Stimulated activated effector memory CD8-positive, alpha-beta T cell treated with anti-CD3 and anti-CD28 coated beads, Interleukin-12 subunit alpha, Interleukin-12 subunit beta, amount 100 ng/mL, for 72 hours (primary cell): ENCODE data around the gene PPM1F.

Experiments used
- ATAC-seq: fragments of 150-1000 bp; cut with Tn5 transposase; 2 replicates; pipeline ENCODE4 v1.10.0; 2021
- DNase-seq, 2 donors: peaks; one replicate each; pipeline ENCODE4 v3.0.0; 2021 to 2022; ENCODE audit warnings: low spot score in 2 of 2
- H3K27ac Mint-ChIP-seq: one replicate; pipeline ENCODE4 v1.8.0; 2022; ENCODE audit warnings: mild to moderate bottlenecking, mixed read lengths
- H3K36me3 Mint-ChIP-seq: one replicate; pipeline ENCODE4 v1.8.0; 2022; ENCODE audit warnings: mild to moderate bottlenecking, mixed read lengths
- H3K4me1 Mint-ChIP-seq: one replicate; pipeline ENCODE4 v1.8.0; 2022; ENCODE audit warnings: mixed read lengths
- H3K4me3 Mint-ChIP-seq: one replicate; pipeline ENCODE4 v1.8.0; 2022; ENCODE audit warnings: mild to moderate bottlenecking, mixed read lengths
- H3K9me3 Mint-ChIP-seq: one replicate; pipeline ENCODE4 v1.8.0; 2022; ENCODE audit warnings: mixed read lengths

Gene PPM1F

DNA sequence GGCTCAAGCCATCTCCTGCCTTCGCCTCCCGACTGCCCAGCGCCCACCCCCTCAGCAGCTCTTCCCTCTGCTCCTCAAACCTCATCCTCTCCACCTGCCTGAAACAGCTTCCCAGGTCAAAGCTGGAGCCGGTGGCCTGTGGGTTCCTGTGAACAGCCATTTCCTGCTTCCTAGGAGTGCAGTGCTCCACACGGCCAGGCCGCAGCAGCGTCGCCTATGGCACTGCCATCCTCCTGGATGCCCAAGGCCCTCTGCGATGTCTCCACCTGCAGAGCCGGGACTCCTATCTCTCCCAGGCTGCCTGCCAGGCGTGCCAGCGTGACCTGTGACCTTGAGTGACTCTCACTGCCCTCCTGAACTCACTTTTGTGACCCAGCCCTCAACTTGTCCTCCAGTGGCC, 24.6 kb downstream of the PPM1F start:
- Mint-ChIP-seq H3K4me3 (no peak overlapping the region), H3K9me3 (no peaks in the 10 kb centered on the region), H3K4me1 (no peaks in the 10 kb centered on the region), H3K27ac (peak overlapping the region; percentile 72), H3K36me3 (peaks cover 9% of the 10 kb centered on the region)
- ATAC-seq (no peak), DNase-seq (no peak)

DNA sequence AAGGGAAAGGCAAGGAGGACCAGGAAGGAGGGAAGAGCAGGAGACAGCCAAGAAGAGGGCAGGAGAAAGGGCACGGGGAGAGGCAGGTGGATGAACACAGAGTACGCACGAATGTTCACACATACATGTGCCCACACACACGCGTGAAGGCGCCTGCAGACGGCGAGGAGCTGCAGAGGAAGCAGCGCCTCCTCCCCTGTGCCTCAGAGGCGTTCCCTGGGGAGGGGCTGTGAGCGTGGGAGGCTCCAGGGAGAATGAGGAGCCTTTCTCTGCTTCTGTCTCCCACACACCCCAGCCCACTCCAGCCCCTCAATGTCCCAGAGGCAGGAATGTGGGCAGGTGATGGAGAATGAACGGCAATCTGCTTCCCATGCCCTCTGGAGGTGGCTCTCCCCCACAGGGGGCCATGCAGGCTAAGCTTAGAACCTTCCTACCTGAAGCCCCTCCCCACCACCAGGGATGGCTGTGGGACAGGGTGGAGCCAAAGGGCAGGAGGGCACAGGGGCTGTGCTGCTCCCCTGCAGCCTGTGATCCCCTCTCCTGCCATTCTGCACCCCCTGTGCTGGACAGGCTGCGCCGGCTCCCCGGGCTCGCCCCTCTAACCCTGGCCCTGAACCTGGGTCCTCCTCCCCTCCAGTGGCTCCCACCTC, 25.3 kb downstream of the PPM1F start:
- ATAC-seq (no peak), DNase-seq (no peak)
- no peak overlapping the region for H3K4me3 Mint-ChIP-seq
- no peaks in the 10 kb centered on the region for H3K4me1 Mint-ChIP-seq
- peaks cover 3% of the 10 kb centered on the region for H3K36me3 Mint-ChIP-seq
- H3K9me3 Mint-ChIP-seq = no peaks in the 10 kb centered on the region
- H3K27ac Mint-ChIP-seq = peak overlapping the region; percentile 72

DNA sequence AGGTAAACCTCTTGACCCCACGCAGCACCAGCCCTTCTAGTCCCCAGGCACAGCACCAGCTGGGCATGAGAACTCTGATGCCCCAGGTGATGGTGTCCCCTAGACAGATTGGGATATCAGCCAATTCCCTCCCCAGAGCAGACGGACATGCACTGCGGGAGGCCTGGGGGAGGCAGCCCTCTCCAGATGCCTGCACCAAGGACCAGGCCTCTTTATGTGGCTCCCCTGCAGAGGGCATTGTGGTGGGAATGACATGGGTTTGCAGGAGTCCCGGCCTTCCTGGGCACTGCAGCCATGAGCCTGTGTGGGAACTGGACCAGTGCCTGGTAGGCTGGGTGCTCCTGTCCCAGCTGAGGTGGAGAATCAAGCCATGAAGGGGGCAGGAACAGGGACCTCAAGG, 25.9 kb downstream of the PPM1F start:
- Mint-ChIP-seq H3K4me1 (no peaks in the 10 kb centered on the region), H3K36me3 (no peaks in the 10 kb centered on the region), H3K27ac (no peak overlapping the region), H3K4me3 (no peak overlapping the region), H3K9me3 (no peaks in the 10 kb centered on the region)
- DNase-seq (no peak), ATAC-seq (no peak)

DNA sequence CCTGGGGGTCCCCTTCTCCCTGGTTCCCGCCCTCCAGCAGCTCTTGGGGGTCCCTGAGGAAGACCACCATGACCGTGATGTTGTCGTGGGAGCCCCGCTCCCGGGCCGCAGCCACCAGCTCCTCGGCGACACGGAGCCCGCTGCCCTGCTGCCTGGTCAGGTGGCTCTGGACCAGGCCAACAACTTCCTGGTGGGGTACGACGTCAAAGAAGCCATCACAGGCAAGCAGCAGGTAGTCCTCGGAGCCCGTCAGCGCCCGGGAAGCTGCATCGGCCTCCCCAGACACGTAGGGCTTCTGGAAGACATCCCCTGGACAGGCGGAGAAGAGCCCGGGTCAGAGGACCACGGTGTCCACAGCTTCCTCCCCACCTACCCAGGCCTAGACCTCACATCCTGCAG, 29.5 kb downstream of the PPM1F start:
- Mint-ChIP-seq H3K4me3 (no peak overlapping the region), H3K9me3 (no peaks in the 10 kb centered on the region), H3K36me3 (no peaks in the 10 kb centered on the region), H3K27ac (no peak overlapping the region), H3K4me1 (no peaks in the 10 kb centered on the region)
- ATAC-seq (no peak), DNase-seq (no peak)

DNA sequence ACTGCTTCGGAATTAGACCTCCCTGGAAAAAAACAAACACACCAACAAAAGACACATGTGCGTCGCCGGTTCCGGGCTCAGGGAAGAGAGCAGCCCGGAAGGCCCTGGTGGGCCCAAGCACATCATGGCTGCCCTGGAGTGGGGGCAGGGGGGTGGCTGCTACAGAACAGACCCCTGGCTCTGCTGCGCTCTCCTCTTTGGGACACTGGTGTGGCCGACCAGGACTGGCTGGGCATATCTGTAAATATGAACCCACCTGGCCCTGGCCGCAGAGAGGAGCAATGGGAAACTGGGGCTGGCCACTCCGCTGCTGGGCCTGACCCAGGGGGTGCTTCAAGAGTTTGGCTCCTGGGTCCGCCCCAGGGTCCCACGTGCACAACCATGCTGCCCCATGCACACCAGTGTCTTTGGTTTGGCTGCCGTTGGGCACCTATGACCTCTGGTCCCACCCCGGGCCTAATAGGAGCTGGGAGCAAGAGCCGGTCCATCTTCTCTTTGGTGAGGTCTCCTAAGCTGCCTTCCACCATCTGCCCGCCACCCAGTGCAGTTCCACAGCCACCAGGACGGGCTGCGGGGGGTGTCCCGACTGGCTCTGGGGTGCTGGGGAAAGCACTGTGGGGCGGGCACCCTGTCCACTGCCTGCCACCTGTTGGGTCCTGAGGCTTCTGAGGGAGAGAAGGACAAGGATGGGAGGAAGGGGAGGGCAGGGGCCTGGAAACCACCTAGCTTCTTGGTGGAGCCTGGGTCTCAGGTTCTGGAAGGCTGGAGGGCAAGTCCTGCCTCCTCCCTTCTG, 30.1 kb downstream of the PPM1F start:
- H3K36me3 Mint-ChIP-seq = no peaks in the 10 kb centered on the region
- ATAC-seq = no peak
- H3K9me3 Mint-ChIP-seq = no peaks in the 10 kb centered on the region
- H3K4me3 Mint-ChIP-seq = no peak overlapping the region
- H3K27ac Mint-ChIP-seq = no peak overlapping the region
- no peak for DNase-seq
- no peaks in the 10 kb centered on the region for H3K4me1 Mint-ChIP-seq

DNA sequence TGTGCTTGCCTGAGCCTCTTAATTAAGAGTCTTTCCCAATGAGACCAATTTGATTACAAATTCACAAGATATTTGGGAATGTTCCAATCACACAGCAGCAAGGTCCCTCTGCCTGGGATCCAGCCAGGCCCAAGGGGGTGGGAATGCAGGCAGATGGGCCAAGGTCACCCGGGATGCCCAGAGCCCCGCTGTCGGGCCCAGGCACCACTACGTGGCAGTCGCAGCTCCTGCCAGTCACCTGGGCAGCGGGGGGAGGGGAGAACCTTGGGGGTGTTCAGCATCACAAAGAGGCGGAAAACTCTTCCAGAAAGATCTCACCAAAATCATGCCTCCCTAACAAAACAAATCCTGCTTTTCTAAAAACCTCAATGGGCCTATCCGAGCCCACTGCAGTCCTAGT, 30.9 kb downstream of the PPM1F start:
- Mint-ChIP-seq H3K36me3 (no peaks in the 10 kb centered on the region), H3K27ac (no peak overlapping the region), H3K4me1 (no peaks in the 10 kb centered on the region), H3K4me3 (no peak overlapping the region), H3K9me3 (no peaks in the 10 kb centered on the region)
- ATAC-seq = no peak
- DNase-seq = no peak

DNA sequence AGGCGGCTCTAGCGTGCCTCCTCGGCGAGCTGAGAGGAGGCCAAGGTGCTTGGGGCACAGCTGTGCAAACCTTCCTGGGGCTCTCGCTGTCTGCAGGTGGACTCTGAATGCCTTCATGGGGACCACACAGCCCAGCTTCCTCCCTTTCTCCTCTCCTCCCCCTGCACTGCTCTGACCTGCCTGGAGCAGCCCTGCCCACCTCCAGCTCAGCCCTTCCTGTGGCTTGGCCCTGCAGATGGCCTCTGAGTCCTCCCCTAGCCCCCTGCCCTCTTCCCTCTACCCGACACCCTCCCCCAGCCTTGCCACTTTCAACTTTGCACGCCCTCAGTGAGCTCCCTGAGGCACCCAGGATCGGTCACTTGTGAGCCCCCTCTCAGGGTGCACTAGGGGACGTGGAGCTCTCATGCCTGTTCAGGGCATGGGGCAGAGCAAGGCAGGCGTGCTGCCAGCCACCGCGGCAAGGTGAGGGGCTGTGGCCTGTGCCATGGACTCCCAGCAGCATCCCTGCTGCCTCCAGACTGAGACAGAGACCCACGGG, 31.4 kb downstream of the PPM1F start:
- Mint-ChIP-seq H3K4me3 (no peak overlapping the region), H3K9me3 (no peaks in the 10 kb centered on the region), H3K4me1 (no peaks in the 10 kb centered on the region), H3K27ac (no peak overlapping the region), H3K36me3 (no peaks in the 10 kb centered on the region)
- no peak for ATAC-seq
- DNase-seq = no peak

DNA sequence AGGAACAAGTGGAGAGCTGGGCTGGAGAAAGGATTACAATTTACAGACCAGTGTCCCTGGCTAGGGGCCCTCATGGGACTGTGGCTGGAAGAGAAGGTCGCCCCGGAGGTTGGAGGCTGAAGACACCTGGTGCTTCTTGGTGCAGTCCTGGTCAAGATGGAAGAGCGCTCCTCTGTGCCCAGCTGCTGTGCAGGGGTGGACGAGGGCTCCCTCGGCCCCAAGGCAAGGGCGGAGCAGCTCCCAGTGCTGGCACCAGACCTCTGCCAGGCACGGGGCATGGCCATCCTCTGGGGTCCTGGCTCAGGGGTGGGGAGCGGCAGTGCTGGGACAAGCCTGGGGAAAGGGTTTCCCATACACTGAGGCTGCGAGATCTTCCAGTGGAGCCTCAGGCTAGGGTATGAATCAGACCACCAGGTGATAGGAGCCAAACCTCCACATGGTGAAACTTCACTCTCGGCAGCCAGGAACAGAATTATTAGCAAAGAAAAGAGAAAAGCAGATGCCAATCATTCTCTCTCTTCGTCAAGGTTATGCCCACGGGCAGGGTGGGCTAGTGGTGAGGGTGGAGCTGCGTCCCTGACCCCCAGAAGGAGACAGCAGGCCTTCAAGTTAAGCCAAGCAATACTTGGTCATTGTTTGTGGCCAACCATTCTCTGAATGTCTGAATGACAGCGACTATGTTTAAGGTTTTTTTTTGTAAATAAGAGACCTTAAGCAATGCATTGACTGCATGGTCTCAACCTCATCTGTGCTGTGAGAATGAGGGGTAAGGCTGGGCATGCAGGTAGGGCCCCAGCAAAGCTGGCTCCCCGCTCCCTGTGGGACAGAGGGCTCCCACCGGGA, 32.1 kb downstream of the PPM1F start:
- Mint-ChIP-seq H3K4me3 (no peak overlapping the region), H3K36me3 (no peaks in the 10 kb centered on the region), H3K27ac (no peak overlapping the region), H3K9me3 (no peaks in the 10 kb centered on the region), H3K4me1 (no peaks in the 10 kb centered on the region)
- DNase-seq (no peak), ATAC-seq (no peak)

DNA sequence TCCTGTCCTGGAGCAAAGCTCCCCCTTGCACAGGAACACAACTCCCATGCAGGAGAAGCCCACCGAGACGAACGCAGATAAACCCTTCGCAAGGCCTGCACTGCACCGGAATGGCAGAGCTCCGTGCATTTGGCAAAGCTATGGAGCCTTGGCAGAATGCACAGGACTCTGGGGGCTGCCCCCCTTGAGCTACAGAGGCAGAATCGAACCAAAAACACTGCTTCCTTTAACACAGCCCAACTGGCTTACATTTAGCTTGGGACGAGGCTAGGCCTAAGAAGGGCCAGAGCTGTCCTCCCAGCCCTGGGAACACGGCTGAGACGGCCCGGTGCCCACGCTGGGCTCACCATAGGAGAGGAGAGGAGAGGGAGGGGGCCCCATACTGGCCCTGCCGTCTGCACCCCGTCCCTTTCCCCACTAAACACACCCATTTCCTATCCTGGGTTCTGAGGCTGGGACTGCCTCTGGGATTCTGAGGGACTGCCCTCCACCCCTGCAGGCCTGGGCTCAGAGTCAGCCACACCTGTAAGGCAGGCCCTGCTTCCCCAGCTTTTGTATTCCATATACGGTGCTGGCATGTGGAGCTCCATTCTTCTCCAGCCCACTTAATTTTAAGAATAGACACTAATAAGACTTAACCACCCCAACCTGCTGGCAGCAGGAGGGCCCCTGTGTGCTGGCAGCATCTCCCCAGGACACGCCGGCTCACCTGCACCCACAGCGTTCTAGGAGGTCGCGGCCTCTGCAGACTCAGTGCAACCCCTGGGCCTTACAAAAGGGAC, 32.9 kb downstream of the PPM1F start:
- H3K36me3 Mint-ChIP-seq = no peaks in the 10 kb centered on the region
- H3K4me3 Mint-ChIP-seq = no peak overlapping the region
- DNase-seq (no peak), ATAC-seq (peak; percentile 33)
- H3K27ac Mint-ChIP-seq = no peak overlapping the region
- H3K9me3 Mint-ChIP-seq = no peaks in the 10 kb centered on the region
- no peaks in the 10 kb centered on the region for H3K4me1 Mint-ChIP-seq

DNA sequence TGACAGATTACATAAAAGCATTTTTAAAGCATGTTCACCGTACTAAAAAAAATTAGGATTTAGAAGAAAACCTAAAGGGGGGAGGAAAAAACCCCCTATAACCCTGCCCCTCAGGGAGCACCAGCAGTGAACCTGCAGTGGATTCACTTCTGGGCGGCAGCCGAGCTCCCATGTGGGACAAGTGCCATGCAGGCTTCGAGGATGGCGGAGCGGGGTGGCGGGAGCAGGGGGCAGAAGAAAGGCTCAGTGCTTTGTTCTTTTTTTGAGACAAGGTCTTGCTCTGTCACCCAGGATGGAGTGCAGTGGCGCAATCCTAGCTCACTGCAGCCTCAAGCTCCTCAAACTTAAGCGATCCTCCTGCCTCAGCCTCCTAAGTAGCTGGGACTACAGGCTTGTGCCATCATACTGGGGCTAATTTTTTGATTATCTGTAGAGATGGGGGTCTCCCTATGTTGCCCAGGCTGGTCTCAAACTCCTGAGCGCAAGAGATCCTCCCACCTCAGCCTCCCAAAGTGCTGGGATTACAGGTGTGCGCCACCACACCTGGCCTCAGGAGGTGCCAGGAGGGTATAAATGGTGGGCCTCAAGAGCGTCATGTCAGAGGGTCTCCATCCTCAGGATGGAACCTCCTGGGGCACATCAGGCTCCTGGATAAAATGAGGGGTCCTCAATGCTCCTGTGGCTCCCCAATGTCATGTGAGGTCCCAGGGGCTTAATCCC, 34.0 kb downstream of the PPM1F start:
- DNase-seq (no peak), ATAC-seq (no peak)
- Mint-ChIP-seq H3K27ac (no peak overlapping the region), H3K36me3 (no peaks in the 10 kb centered on the region), H3K4me3 (no peak overlapping the region), H3K4me1 (no peaks in the 10 kb centered on the region), H3K9me3 (no peaks in the 10 kb centered on the region)

DNA sequence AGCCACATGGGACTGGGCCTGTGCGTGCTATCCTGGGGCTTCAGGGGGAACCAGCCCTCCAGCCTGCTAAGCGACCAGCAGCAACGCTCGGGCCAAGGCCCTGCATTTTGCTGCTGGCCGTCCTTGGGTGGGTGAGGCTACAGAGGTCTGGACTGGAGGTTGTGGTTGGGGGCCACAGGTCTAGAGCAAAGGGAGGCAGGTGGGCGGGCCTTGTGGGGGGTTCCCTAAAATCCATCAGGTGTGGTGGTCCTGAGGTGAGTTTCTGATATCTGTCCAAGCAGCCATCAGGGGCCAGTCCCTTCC, 34.7 kb downstream of the PPM1F start:
- H3K4me1 Mint-ChIP-seq = no peaks in the 10 kb centered on the region
- no peaks in the 10 kb centered on the region for H3K36me3 Mint-ChIP-seq
- ATAC-seq (no peak), DNase-seq (no peak)
- H3K27ac Mint-ChIP-seq = no peak overlapping the region
- H3K4me3 Mint-ChIP-seq = no peak overlapping the region
- H3K9me3 Mint-ChIP-seq = no peaks in the 10 kb centered on the region

DNA sequence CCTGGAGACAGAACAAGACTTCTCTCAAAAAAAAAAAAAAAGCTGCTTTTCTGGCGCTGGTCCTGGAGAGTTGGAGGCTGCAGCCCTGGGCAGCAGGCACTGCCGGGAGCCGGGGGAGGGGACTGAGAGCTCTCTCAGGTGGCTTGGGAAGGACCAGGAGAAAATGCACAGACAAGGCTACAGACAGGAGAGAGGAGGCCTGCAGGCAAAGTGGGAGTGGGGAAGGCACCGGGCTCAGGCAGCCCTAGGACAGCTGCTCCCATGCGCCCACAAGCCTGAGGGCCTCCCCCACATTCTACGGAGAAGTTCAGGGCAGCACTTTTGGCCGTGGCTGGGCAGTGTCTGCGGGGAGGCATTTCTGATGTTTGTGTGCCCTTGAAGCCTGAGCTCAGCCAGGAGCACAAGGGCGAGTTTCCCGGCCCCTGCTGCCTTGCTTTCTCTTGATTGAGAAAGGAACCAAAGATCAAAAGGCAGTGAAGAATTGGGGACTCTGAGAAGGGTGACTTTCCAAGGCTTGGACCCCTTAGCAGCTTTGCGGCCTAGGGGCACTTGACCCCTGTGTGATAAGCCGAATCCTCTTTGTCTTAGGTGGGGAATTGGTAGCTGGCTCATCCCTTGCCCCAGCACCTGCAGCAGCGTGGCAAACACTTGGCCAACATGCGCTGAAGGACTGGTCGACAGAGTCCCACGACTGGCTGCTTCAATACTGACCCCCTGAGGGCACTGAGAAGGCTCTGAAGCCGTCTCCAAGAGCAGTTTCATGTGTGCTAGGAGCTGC, 35.3 kb downstream of the PPM1F start:
- DNase-seq (no peak), ATAC-seq (no peak)
- Mint-ChIP-seq H3K4me1 (no peaks in the 10 kb centered on the region), H3K36me3 (no peaks in the 10 kb centered on the region), H3K4me3 (no peak overlapping the region), H3K9me3 (no peaks in the 10 kb centered on the region), H3K27ac (no peak overlapping the region)

DNA sequence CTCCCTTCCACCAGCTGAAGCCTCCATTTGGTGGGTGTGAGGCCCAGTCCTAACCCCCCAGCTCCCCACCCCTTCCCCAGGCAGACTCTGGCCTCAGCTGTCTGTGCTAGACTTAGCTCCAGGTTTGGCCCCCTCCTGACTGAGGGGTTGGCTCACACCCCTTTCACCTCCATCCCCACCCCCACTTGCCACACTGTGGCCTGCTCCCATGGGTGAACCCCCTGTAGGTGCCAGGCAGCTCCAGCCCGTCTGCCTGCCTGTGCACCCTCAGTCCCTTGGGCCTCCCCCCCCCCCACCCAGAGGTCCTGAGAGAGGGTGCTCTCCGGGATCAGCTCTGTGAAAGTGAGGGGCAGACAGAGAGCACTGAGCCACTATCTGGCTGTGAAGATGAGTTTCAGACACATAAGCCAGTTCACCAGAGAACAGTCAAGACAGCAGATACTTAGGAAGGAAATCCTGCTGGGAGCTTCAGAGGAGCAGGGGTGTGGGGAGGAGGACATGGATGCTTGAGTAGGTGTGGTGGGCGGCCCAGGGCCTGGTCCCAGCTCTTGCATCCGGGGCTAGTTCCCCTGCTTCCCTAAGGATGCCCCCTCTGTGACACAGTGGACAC, 36.2 kb downstream of the PPM1F start:
- Mint-ChIP-seq H3K4me1 (no peaks in the 10 kb centered on the region), H3K36me3 (no peaks in the 10 kb centered on the region), H3K4me3 (no peak overlapping the region), H3K9me3 (no peaks in the 10 kb centered on the region), H3K27ac (no peak overlapping the region)
- DNase-seq (no peak), ATAC-seq (no peak)
